HL-60/S4 (cell line): ENCODE measurements around the gene MX1.

ENCODE experiments used
- in situ Hi-C: fragments of 300-500 bp; cut with MboI; formaldehyde crosslinking; loops from 2 replicates; pipeline ENCODE4 v1.14.3; 2022; ENCODE audit warnings: low sequenced_read_pairs

MX1 gene, protein sequence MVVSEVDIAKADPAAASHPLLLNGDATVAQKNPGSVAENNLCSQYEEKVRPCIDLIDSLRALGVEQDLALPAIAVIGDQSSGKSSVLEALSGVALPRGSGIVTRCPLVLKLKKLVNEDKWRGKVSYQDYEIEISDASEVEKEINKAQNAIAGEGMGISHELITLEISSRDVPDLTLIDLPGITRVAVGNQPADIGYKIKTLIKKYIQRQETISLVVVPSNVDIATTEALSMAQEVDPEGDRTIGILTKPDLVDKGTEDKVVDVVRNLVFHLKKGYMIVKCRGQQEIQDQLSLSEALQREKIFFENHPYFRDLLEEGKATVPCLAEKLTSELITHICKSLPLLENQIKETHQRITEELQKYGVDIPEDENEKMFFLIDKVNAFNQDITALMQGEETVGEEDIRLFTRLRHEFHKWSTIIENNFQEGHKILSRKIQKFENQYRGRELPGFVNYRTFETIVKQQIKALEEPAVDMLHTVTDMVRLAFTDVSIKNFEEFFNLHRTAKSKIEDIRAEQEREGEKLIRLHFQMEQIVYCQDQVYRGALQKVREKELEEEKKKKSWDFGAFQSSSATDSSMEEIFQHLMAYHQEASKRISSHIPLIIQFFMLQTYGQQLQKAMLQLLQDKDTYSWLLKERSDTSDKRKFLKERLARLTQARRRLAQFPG

DNA sequence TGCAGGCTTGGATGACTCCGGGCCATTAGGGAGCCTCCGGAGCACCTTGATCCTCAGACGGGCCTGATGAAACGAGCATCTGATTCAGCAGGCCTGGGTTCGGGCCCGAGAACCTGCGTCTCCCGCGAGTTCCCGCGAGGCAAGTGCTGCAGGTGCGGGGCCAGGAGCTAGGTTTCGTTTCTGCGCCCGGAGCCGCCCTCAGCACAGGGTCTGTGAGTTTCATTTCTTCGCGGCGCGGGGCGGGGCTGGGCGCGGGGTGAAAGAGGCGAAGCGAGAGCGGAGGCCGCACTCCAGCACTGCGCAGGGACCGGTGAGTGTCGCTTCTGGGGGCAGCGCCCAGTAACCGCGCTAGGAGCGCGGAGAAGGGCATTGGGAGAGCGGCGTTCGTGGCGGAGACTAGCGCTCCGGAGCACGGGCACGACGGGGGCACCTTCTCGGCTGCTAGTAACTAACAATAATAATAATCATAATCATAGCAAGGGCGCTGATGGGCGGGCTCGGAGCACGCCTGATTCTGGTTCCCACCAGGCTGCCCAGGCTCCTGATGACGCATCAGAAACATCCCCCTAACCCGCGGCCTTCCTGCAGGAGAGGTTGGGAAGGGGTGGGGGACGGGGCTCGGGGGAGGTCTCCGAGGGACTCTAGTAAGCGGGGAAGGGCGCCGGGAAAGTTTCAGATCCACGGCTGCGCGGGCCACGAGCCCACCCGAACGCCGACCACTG lies at the start of gene MX1:
Gene MX1 (plus strand): TSS at position 286 of the 722 bp plus-strand sequence. CDS start 5,832 bp downstream, outside the sequence.
- in situ Hi-C loops: no loop called here

DNA sequence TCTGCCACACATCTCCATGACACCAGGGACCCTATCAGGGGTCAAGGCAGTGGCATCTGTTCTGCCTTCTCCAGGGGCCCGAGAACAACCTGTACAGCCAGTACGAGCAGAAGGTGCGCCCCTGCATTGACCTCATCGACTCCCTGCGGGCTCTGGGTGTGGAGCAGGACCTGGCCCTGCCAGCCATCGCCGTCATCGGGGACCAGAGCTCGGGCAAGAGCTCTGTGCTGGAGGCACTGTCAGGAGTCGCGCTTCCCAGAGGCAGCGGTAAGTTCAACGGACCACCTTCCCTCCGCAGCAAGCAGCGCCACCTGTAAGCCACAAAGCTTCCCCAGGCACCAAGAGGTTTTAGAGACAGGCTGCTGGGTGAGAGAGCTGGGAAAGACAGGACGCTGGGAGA lies 48.3 kb upstream of the MX1 start:
- in situ Hi-C loops: no loop called here

DNA sequence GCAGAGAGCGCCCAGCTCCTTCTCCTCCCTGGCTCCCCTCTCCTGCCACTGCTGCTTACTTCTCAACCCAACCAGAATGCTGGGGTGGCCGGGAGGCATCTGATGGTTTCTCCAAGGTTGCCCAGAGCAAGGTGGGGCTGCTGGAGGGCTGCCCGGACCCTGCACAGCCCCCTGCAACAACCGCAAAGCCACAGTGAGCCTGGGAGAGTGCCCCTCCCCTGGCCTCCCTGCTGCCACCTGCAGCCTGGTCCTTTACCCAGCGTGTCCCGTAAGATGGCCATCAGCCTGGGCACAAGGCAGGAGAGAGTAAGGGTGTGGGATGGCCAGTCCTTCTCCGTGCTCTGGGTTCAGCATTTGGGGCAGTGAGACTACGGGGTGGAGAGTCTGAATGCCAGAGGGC lies 47.2 kb upstream of the MX1 start:
- in situ Hi-C loops: no loop called here

DNA sequence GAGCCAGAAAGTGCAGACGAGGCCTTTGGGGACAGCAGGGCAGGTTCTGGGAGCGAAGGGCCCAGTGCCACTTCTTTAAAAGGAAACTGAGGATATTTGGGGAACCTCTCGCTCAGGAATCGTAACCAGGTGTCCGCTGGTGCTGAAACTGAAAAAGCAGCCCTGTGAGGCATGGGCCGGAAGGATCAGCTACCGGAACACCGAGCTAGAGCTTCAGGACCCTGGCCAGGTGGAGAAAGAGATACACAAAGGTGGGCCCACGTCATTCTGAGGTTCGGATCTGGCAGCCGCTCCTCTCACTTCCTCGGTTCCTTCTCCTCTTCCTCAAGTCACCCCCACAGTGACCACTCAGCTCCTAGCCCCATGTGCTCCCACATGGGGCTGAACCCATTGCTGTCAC lies 46.1 kb upstream of the MX1 start:
- in situ Hi-C loops: no loop called here

DNA sequence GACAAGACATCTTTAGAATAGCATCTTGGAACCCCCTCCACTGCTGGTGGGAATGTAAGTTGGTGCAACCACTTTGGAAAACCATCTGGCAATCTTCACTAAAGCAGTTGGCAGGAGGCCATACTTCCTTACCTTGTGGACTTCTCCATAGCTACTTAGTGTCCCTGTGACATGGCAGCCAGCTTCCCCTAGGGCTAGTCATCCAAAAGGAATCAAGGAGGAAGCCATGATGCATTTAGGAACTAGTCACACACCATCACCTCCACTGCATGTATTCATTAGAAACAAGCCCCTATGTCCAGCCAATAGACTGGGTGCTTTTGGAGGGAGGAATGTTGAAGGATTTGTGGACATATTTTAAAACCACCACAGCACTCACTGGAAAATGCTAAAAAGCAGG lies 44.3 kb upstream of the MX1 start:
- in situ Hi-C loops: no loop called here

DNA sequence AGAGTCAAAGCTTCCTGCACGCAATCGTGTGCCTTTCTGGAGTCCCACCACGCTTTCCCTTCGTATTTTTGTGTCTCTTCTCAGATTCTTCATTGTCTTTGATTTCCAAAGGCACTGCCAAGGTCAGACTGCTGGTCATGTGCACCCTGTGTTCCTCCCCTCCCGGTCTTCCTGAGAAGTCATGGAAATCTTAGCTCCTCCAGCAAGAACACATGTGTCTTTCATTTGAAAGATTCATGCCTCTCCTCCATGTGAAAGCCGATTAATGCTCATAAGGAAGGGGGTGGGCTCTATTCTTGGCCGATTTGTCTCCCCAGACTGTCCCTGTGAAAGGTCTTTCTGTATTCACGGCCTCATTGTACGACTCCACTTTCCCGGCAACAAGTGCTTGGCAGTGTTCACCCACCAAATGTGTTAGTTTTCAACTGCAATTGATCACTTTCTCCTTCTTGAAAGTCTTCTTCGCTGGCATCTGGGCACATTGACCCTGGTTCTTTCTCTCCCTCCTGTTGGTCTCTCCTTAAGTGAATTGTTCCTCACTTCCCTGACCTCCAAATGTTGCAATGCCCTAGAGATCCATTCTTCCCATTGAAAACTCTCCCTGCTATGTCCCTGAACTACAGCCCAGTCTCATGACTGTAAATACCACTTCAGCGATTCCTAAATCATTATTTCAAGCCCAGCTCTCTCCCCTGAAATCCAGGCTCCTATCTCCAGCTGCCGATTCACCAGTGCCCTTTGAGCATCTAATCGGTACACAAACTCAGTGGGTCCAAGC lies 38.8 kb upstream of the MX1 start:
- in situ Hi-C loops: no loop called here

DNA sequence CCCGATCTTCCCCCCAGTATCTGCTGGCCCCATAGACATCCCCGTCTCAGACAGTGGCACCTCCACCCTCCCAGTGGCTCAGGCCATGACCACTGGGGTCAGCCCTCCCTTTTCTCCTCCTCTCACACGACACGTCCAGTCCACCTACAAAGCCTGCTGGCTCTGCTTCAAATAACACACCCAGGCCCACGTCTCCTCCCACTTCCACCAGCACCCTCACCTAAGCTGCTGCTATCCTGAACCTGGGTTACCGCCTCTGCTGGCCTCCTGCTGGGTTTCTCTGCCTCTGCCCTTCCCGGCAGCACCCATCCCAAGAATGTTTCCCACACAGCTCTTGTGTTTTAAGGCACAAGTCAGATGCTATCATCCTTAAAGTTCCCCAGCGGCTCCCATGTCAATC lies 38.2 kb upstream of the MX1 start:
- in situ Hi-C loops: no loop called here

DNA sequence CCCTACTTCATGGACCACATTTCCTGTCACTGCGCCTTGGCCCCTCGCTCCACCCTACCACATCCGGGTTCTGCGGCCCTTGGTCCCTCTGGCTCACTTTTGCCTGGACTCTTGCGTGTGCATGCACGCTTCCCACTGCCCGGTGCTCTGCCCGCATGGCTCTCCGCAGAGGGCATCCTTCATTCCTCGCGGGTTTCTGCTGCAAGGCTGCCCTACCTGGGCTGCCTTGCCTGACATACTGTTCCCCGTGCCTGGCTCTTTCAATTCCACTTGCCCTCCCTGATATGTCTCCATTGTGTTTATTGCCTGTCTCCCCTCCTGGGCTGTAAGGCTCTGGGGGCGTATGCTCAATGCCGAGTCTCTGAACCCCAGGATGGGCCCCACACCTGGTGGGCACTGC lies 37.8 kb upstream of the MX1 start:
- in situ Hi-C loops: no loop called here

DNA sequence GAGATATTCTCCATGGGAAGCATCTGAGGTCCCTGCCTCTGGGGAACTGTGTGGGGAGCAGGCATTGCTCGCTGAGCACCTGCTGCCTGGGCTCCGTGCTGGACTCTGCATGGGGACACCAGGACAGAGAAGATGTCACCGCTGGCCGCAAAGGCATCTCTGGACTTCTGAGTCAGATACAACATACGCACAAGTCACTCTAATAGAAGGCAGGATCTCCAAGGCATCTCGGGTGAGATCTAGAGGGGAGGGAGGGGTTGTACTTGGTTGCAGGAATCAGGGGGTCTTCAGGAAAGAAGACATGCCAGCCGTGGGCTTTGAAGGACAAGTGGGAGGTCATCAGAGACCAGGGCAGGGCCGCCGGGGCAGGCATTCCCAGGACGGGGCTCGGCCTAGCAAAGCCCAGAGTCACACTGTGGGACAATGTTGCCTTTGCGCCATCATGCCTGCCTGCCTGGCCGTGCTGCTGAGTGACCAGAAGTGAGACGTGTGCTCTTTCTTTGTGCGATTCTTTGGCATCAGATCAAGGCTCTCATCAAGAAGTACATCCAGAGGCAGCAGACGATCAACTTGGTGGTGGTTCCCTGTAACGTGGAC lies 35.9 kb upstream of the MX1 start:
- in situ Hi-C loops: no loop called here

DNA sequence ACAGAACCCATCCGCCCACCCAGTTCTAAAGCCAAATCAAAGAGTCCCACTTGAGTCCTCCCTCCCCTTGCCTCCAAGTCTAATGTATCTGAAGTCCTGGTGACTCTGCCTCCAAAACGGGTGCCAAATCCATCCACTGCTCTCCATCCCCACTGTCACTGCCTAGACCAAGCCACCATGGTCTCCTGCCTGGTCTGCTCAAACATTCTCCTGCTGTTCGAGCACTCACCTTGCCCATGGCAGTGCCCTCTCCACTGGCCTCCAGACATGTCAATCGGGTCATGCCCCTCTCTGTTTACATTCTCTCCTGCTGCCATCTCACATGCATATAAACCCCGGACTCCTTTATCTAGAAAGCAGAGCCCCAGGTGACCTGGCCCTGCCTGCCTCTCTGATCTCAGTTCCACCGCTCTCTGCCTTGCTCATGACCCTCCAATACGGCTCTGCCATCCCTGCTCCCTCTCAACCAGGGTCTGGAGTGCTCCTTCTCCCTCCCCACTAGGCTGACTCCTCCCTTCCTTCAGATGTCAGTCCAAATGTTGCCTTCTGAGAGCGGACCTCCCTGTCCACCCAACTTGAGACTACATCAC lies 32.1 kb upstream of the MX1 start:
- in situ Hi-C loops: no loop called here

DNA sequence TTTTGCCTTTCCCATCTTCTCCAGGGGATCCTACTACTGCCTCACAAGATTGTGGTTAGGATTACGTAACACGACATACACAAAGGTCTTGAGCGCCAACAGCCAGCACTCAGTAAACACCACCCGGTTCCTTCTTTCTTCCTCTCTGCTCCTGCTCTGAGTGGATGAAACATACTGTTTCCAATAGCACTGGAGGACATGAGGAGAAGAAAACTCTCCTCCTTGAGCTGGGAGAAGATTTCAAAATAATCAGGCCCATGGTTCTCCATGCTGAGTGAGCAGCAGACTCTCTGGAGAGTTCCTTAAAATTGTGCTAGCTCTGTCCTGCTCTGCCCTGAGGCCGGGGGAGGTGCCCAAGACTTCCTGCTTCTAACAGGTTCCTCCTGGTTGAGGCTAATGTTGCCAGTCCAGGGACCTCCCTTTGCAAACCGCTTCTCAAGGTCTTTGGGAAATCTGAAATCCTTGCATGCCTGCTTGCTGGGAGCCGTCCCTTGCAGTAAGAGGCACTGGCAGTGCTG lies 29.4 kb upstream of the MX1 start:
- in situ Hi-C loops: no loop called here

DNA sequence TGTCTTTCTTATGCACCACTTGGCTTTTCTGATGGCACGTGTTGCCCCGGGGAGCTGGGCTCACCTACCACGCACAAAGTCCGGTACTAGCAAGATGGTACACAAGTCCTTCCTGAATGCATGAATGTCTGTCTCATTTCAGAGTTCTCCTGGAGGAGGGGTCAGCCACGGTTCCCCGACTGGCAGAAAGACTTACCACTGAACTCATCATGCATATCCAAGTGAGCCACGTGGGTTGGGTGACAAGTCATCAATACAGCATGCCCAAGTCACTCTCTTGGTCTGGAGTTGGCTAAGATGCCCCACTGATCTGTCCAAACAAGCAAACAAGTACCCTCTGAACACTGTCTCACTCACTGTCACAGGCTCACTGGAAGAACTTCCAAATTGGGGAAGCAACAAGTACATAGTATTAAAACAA lies 28.6 kb upstream of the MX1 start:
- in situ Hi-C loops: no loop called here

DNA sequence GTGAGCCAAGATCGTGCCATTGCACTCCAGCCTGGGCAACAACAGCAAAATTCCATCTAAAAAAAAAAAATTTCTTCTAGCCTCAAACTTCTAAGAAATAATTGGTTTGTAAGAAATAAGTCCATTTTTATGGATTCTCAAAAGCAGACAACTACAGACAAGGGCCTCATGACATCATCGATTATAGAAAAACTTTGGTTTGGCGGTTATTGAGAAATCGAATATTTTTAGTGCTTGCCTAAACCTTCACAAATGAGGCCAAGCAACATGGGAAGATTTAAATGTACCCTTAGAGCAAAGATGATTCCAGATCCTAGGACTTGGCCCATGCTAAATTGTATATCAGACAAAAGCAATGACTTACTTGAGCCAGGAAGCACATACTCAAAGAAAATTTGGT lies 27.8 kb upstream of the MX1 start:
- in situ Hi-C loops: no loop called here

DNA sequence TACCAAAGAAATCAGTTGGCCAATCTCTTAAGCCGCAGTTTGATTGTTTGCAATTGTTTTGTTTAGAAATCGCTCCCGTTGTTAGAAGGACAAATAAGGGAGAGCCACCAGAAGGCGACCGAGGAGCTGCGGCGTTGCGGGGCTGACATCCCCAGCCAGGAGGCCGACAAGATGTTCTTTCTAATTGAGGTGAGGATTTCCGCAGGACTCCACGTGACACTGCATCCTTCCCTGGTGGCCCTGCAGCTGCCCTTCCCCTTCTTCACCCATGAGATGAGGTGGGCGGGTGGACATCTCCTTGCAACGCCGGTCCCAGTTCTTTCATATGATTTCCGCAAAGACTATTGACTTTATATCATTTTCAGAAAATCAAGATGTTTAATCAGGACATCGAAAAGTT lies 27.2 kb upstream of the MX1 start:
- in situ Hi-C loops: no loop called here

DNA sequence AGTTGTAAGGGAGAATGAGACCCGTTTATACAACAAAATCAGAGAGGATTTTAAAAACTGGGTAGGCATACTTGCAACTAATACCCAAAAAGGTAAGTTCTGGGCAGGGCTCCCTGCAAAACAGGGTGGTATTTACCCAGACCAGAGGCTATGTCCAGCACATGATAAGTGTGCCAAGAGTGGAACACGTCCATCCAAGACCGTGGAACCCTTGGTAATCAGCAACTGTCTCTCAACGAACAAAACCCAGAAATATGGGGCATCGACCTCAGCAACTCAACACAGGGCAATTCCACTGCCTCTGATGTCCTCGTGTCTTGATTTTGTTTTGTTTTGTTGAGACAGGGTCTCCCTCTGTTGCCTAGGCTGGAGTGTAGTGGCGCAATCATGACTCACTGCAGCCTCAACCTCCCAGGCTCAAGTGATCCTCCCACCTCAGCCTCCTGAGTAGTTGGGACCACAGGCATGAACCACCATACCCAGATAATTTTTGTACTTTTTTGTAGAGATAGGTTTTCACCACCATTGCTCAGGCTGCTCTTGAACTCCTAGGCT lies 26.7 kb upstream of the MX1 start:
- in situ Hi-C loops: no loop called here

DNA sequence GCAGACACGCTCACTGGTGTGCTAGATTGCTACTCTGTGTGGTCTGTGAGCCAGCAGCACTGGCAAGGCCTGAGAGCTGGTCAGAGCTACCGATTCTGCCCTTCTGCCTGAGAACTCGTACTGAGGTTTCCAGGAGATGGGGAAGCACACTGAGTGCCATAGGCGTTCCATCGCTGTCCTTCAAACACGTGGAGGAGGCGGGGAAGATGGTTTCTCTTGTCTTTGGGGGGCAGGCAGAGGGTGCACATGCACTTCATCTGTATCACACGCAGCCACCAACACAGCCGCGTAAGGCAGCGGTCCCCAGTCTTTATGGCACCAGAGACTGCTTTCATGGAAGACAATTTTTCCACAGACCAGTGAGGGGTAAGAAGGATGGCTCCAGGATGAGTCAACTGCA lies 23.8 kb upstream of the MX1 start:
- in situ Hi-C loops: no loop called here

DNA sequence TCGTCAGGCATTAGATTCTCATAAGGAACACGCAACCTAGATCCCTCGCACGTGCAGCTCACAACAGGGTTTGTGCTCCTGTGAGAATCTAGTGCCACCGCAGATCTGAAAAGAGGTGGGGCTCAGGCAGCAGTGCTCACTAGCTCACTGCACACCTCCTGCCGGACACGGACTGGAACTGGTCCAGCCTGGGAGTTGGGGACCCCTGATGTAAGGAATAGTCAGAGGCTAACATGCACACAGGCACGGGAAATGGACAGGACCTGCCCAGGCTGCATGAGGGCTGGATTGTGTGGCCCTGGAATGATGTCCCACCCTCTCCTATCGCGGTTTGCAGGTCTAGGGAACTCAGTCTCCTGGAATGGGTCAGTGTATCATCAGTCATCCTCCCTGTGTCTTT lies 23.2 kb upstream of the MX1 start:
- in situ Hi-C loops: no loop called here

DNA sequence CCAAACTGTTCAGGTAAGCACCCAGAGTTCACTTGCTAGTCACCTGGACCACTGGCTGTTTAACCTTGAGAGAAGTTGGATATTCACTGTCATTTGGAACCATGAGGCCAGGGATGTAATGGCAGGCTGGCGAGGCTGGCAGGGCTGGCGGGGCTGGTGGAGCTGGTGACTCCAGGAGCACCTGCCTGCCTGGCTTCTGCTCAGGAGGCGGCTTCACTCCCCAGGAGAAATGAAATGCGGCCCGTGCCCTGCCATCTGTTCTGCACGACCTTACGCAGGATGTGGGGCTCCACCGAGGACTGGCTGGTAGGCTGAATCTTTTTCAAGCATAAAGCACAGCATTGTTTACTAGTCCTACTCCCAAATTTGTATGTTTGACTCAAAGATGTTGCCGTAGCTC lies 22.7 kb upstream of the MX1 start:
- in situ Hi-C loops: no loop called here

DNA sequence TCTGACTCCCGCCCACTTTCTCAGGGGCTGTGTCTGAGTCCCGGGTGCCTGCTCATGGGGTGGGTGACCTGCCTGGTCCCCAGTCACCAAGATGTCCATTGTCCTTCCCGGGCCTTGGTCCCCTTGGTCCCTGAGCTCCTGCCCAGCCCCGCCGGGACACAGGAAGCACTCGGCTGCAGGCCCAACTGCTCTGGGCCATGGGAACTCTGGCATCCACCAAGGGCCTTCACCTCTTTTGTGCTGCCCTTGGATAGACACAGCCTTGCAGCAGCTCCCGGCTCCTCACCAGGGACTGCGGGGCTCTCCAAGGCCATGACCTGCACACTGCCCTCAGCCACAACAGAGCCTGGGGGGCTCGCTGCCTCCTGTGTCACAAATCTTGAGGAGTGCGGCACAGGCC lies 22.1 kb upstream of the MX1 start:
- in situ Hi-C loops: no loop called here

DNA sequence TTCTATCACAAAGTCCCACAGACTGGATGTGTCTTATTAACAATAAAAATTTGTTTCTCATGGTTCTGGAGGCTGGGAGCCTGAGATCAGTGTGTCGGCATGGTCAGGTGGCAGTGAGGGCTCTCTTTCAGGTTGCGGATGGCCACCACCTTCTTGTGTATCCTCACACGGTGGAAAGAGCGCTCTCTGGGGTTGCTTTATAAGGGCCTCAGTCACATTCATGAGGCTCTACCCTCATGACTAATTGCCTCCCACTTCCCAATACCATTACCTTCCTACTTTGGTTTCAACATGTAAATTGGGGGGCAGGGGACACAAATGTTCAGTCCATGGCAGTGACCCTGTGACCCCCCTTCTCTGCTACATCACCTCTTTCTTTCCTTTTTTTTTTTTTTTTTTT lies 20.7 kb upstream of the MX1 start:
- in situ Hi-C loops: no loop called here
